Islet precursor cell (in vitro differentiated cells): ENCODE measurements around the gene FLVCR1.

Experiments used
- DNase-seq: peaks from one replicate; pipeline ENCODE4 v3.0.0-alpha.2; 2018

Gene FLVCR1

DNA sequence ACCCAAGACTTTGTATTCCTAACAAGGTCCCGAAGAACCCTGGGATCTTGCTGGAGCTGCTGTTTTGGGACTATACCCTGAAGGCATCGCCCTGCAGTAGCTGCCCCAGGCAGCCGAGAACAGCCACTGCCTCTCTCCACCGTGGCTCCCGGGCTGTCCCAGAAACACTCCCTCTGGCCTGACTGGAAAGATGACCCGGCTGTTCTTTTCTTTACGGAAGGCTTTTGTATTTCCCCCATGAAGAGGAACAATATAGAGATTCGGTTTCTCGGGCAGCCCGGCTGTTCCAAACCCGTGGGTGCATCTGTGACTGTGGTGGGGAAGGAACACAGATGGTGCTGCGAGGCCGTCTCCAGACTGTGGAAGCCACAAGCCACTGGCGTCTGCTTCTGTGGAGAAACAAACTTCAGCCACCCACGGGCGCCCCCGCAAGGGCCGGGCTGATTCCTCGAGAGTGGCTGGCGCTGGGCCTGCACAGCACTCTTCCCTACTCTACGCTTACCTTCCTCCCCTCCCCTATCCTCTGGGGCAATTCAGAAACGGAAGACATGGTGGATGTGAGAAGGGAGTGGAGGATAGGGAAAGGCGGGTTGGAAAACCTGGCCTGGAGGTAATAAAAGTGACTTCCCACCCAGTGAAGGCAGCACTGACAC is 58.5 kb downstream of the FLVCR1 start:
- peak; percentile 89 for DNase-seq

GRCh38 chr1:212917134-212917485 is 59.0 kb downstream of the FLVCR1 start:
- no peak for DNase-seq

- no peak for DNase-seq
These were observed 59.8 kb downstream of the FLVCR1 start for GRCh38 chr1:212917858-212918257.

- no peak for DNase-seq
These were observed 60.7 kb downstream of the FLVCR1 start for GRCh38 chr1:212918824-212919223.

DNA sequence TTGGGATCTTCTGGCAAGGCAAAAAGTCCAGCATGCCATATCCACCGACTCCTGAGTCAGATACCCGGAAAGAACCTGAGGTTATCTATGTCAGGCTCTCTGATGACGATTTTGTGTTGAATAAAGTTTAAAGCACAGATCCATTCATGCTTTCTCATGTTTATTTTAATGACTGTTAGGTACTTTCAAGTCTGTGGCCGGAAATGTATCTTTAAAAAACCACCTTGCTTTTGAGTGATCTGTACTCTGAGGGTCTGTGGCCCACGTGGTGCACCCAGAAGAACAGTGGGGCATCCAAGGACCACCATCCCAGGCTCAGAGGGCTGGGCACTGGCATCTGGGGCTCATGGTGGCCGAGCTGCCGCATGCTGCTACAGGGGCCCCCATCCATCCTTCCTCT is 62.2 kb downstream of the FLVCR1 start:
- no peak for DNase-seq

GRCh38 chr1:212920896-212921295 is 62.8 kb downstream of the FLVCR1 start:
- no peak for DNase-seq

DNA sequence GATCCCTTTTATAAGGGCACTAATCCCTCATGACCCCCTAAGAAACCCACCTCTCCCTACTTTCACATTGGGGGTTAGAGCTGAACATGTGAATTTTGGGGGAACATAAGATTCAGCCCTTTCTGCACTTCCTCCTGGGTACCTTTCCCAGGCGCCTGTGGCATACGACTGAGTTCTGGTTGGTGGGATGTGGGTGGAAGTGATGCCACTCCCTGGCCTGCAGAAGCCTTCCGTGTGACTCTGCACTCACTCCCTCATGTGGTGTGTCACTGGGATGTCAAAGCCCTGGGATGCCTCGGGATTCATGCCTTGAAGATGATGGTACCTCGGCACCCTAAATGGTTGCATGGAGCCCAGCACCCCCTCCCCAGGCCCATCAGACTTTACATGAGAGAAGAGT is 63.9 kb downstream of the FLVCR1 start:
- no peak for DNase-seq

- DNase-seq: no peak
These were observed 68.3 kb downstream of the FLVCR1 start for GRCh38 chr1:212926372-212926771.

- DNase-seq: peak; percentile 74
These were observed 70.5 kb downstream of the FLVCR1 start for GRCh38 chr1:212928323-212929291.

DNA sequence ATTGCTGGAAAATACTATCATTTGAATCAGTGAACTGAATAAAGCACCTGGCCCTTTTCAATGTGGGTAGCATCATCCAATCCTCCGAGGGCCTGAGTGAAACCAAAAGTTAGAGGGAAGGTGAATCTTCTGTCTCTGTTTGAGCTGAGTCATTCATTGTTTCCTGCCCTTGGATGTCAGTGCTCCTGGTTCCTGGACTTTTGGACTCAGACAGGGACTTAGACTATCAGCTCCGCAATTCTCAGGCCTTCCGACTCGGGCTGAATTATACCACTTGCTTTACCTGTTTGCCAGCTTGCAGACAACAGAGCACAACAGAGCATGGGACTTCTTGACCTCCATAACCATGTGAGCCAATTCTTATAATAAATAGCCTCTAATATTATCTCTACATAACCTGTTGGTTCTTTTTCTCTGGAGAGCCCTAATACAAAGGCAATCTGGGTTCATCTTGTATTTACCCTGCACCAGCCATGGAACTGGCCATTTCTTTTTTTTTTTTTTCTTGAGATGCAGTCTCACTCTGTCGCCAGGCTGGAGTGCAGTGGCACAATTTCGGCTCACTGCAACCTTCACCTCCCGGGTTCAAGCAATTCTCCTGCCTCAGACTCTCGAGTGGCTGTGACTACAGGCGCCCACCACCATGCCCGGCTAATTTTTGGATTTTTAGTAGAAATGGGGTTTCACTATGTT is 73.1 kb downstream of the FLVCR1 start:
- no peak for DNase-seq

GRCh38 chr1:212933815-212934471 is 75.9 kb downstream of the FLVCR1 start:
- no peak for DNase-seq

DNA sequence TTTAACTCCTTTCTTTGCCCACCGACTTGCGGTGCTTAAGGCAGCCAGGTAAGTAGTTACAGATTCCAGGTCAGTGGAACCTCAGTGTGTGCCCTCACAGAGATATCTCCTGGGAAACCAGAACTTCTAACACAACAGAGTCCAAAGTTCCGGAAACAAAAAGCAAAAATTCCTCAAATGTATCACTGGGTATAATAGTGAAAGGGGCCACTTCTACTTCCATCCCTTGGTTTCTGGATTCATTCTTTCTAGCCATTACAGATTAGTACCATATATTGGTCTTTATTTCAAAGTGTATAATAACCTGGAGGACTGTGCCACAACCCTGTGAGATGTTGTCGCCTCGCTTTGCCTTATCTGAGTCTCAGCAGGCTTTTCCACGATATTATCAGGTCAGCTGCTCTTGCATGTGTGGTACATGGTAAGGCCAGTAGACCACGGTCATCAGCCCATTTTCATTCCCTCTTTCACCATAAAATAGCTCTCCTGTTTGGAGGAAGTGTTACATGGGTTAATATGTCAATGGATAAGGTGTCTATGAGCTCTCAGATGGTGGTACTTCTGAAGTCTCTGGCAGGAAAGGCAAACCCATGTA is 77.4 kb downstream of the FLVCR1 start:
- DNase-seq: no peak

GRCh38 chr1:212937034-212937433 is 79.0 kb downstream of the FLVCR1 start:
- no peak for DNase-seq

DNA sequence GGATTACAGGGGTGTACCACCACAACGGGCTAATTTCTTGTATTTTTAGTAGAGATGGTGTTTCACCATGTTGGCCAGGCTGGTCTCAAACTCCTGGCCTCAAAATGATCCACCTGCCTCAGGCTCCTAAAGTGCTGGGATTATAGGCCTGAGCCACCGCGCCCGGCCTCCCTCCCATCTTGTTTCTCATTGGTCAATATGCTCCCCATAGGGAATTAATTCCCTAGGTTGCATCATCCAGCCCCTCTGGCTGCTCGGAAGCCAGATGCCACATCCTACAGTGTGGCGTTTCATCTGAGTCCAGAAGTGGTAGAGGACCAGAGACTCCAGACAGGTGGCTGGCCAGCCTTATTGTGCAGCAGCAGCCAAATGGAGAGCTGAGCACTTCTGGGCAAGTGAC is 80.8 kb downstream of the FLVCR1 start:
- no peak for DNase-seq

DNA sequence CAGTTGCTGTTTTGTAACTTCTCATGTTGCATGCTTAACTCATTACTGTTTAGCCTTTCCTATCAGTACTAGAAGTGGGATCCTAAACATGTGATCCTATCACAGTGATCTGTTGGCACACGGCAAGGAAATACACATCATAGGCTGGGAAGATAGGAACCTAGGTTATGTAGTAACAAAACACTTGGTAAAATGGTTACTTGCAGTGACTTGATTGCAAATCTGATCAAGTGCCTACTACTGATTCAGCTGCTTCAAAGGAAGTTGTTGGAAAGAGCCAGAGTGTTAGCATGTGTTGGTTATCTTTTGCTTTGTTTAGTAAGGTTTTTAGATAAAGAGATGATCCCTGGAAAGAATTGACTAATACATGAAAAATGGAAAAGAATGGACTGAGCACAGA is 83.4 kb downstream of the FLVCR1 start:
- no peak for DNase-seq

- no peak for DNase-seq
These were observed 84.8 kb downstream of the FLVCR1 start for GRCh38 chr1:212942679-212943392.

DNA sequence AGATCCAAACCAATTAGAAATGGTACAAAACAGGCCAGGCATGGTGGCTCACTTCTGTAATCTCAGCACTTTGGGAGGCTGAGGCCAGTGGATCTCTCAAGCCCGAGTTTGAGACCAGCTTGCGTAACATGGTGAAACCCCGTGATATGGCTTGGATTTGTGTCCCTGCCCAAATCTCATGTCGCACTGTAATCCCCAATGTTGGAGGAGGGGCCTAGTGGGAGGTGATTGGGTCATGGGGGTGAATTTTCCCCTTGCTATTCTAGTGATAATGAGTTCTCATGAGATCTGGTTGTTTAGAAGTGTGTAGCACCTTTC is 85.3 kb downstream of the FLVCR1 start:
- no peak for DNase-seq

- DNase-seq: no peak
These were observed 86.3 kb downstream of the FLVCR1 start for GRCh38 chr1:212944229-212944901.

GRCh38 chr1:212945056-212945455 is 87.0 kb downstream of the FLVCR1 start:
- no peak for DNase-seq

DNA sequence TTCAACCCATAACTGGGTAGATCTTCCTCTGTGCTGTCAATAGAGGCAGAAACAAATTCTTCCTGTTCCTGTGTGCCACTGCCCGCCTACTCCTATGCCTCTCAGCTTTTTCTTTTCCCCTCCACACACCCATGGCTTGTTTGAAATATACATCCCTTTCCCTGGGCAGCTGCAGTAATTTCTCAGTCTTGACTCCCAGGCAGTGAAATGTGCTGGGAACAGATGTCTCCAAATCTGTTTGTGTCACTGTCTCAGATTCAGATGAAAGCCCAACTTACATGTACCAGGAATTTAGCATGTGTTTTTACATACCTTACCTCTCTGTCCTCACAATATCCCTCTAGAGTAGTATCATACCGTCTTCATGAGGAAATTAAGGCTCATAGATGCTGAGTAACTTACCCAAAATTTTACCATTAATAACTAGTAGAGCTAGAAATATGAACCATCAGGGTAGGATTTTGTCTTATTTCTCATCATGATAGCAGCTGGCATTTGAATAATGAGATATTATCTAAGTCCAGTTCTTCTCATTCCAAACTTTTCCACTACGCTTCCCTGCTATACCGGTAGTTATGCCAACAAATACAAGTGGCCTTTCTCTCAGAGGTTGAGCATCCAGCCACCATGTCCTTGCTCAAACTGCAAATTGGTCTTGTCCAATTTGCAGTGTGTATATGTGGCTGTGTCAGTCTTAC is 87.5 kb downstream of the FLVCR1 start:
- DNase-seq: no peak

DNA sequence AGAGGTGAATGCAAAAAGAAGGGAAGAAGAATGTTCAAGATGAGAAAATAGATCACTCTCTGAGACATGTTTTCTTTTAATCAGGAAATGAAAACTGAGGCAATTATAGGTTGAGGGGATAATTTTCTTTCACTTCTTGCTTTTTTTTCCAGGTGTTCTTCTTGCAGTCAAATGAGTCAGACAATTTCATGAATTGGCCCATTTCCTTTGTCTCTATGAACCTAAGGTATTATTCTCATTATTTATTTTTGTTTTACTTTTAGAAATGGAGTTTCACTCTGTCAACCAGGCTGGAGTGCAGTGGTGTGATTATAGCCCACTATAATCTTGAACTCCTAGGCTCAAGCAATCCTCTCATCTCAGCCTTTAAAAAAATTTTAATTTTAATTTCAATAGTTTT is 88.8 kb downstream of the FLVCR1 start:
- DNase-seq: no peak
